Measurements from ENCODE around the gene YDJC.
A peak's percentile ranks its signal among the peaks of the same experiment; 100 is the strongest.
"Not testable (repeated sequence)": the region's sequence is repeated elsewhere in the genome, so short reads cannot be mapped to it uniquely, and the experiment has no call there.

The YDJC gene

GRCh38 chr22:21631025-21631424, 1.2 kb upstream of the YDJC start:
- no peak for DNase-seq

DNA sequence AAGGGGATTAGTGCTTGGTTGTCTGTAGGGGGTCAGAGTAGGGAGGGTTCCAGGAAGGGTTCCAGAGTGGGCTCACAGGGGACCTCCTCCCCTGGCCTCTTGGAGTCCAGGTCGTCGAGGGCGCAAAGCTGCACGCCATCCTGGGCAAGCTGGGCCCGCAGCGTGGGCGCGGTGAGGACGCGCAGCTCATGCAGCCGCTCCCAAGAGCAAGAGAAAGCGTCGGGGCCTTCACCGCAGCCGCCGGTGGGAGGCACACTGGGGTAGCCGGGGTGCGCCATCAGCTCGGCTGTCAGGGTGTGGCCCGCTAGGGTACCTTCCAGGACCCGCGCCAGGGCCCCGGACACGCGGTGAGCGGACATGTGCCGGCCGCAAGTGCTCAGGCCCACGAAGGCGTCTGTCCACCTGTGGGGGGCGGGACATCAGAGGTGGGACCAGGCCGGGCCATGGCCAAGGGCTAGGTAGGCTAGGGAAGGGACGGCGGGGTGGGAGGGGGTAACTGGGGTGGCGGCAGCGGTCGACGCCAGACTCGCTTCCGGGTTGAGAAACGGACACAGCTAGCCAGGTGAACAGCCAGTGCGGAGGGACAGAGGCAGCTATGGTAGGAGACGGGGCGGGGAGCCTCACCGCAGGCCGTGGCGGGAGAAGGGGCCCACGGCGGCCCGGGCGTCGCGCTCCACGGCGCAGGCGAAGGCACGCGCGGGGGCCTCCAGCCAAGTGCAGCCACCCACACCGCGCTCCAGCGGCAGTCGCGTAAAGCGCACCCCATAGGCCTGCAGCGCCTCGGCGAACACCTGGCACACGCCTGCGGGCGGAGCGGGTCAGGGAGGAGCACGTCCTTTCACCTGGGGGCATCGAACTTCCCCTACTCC, 1.2 kb downstream of the YDJC start:
- peak; percentile 18 for DNase-seq

GRCh38 chr22:21626735-21627469, 2.9 kb downstream of the YDJC start:
- no peak for DNase-seq

GRCh38 chr22:21626073-21626734, 3.6 kb downstream of the YDJC start:
- DNase-seq, result no peak

DNA sequence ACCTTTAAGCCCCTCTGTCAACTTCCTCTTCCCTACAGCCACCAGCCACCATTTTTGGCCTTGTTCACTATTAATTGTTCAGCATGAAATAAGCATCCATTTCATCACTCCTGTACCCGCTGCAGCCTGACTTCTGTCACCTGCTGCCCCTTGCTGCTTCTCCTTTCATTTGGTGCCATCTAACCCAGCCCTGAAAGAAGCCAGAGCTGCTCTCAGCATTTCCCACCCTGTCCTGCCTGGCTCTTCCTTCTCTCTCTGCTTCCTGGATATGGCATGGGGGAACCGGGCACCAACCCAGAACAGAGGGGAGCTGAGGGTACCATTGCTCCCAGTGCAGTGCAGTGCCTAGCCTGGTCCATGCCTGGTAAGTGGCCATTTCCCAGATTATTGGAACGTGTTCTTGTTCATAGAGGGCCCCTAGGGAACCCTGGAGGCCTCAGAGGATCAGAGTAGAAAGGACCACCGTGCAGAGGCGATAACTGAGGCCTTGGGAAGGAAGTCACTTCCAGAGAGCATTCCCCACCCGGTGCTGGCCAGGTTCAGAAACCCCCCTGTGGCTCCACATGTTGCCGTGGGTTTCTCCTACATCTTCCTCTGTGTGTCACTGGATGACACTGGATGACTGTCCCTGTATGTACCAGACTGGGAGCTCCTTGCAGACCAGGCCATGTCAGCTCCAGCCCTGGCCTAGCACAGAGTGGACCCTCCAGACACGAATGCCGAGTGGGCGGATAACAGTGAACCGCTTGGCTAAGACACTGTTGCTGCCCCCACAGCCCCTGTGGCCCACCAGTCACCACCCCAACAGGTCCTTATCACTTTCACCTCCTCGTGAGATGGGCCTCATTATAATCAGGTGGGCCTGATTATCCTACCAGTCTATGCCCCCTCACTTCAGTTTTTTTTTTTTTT, 4.7 kb downstream of the YDJC start:
- no peak for DNase-seq

- DNase-seq, result no peak
These were observed 5.5 kb downstream of the YDJC start for GRCh38 chr22:21624120-21624879.

DNA sequence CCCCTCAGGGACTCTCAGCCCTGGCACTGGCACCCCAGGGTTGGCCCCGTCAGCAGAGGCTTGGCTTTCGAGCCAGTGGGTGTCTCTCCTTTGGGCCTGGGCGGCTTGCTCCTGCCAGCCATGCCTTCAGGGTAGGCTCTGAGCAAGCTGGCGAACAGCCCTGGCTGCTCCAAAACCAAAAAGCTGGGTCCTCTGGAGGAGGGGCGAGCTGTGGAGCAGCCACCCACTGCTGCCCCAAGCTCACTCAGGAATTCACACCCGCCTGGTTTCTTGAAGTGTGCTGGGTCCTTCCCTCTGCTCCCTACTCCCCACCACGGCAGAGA, 6.2 kb downstream of the YDJC start:
- DNase-seq, result no peak

DNA sequence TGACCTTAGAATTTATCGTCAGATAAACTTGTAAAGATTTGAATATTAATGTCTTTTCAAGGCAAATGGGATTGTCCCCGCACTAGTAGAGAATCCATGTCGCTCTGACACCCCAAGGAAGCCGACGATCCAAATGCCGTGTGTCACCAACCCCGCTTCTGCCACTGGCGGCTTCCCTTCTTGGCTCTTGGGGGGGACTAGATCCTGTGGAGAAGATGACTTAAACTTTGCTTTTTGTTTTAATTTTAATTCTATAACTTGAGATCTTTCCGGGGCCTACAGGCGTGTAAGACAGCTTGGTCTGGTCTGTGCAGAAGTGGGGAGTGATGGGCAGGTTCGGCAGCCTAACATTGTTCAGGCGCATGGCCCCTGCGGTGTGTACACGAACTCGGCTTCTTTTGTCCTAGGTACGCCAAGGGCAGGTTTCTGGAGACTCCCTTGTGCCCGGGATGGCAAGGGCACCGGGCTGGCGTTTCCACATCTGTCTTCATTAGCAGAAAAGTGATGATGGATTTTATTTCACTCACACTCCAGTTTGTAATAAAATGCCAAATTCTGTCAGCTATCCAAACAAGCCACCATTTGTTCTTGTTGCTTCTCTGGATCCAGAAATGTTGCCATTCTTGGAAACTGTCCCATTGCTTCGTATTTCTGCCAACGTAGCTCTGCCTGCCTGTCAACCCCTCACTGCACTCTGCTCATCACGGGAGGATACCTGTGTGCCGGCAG, 6.7 kb downstream of the YDJC start:
- DNase-seq, result no peak

- DNase-seq, result no peak
These were observed 7.6 kb downstream of the YDJC start for GRCh38 chr22:21622011-21622918.

- no peak for DNase-seq
These were observed 8.8 kb downstream of the YDJC start for GRCh38 chr22:21621025-21621424.

DNA sequence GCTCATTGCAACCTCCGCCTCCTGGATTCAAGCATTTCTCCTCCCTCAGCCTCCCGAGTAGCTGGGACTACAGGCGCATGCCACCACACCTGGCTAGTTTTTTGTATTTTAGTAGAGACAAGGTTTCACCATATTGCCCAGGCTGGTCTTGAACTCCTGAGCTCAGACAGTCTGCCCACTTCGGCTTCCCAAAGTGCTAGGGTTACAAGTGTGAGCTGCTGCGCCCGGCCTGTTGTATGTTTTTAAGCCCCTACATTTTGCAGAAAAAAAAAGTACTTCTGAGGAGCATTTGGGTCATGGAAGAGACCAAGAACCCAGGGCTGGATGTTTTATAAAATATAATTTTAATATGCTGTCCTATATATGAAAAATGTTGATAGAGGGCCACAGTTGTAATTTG, 12.5 kb downstream of the YDJC start:
- not testable (repeated sequence) for DNase-seq

GRCh38 chr22:21615731-21616130, 14.1 kb downstream of the YDJC start:
- DNase-seq, result no peak

- DNase-seq, result no peak
These were observed 16.1 kb downstream of the YDJC start for GRCh38 chr22:21613553-21614233.

GRCh38 chr22:21612858-21613257, 17.0 kb downstream of the YDJC start:
- DNase-seq, result no peak

GRCh38 chr22:21611210-21611977, 18.4 kb downstream of the YDJC start:
- no peak for DNase-seq

GRCh38 chr22:21609556-21610157, 20.2 kb downstream of the YDJC start:
- DNase-seq, result not testable (repeated sequence)

GRCh38 chr22:21606775-21607174, 23.0 kb downstream of the YDJC start:
- DNase-seq, result no peak

GRCh38 chr22:21605887-21606564, 23.8 kb downstream of the YDJC start:
- DNase-seq, result no peak

Data from DMS79 treated with DMSO at 0.1 percent for 48 hours (cell line).